DMS153 treated with DMSO at 0.1 percent for 48 hours (cell line): ENCODE data around the gene RASA3.

ENCODE experiments used
- DNase-seq: peaks from one replicate; lab custom pipeline; 2025; ENCODE audit not compliant: unreplicated experiment; lab: John Stamatoyannopoulos, UW

RASA3 gene

GRCh38 chr13:114070098-114070799 lies 62.2 kb downstream of the RASA3 start:
- no peak for DNase-seq

- DNase-seq = no peak
Measured at GRCh38 chr13:114069376-114070097, 62.9 kb downstream of the RASA3 start.

DNA sequence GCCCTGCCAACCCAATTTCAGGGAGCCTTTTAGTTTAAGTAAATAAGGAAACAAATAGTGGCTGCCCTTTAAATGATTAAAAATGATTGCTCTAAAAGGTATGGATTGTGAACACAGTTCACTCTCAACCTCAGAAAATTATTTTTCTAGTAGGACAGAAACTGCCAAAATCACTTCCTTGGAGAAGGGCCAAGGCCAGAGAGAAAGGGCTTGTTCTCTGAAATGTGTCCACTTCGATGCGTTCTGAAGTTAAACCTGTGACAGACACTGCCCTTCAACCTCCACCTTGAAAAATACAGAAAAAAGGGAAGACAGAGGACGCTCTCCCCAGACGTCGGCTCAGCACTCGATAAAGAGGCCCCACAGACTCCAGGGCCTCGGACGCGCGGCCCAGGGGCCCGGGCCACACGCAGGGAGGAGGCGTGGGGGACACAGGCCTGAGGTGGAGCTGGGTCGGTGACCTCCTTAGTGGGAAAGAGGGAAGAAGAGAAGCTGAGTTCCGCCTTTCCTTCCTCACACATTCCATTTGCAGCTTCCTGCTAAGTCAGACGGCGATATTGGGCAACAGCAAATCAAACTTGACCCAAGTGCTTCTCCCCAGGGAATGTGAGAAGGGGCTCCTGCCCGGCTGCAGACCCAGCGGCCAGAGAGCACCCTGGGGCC lies 63.6 kb downstream of the RASA3 start:
- no peak for DNase-seq

GRCh38 chr13:114067886-114068651 lies 64.4 kb downstream of the RASA3 start:
- no peak for DNase-seq

- no peak for DNase-seq
Measured at GRCh38 chr13:114067381-114067885, 65.0 kb downstream of the RASA3 start.

DNA sequence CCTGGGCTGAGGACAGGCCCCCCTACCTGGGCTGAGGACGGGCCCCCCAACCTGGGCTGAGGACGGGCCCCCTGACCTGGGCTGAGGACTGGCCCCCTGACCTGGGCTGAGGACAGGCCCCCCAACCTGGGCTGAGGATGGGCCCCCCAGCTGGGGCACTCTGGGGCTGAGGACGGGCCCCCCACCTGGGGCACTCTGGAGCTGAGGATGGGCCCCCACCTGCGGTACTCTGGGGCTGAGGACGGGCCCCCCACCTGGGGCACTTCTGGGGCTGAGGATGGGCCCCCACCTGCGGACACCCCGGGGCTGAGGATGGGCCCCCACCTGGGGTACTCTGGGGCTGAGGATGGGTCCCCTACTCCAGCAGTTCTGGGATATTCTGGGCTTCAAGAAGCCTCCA lies 65.5 kb downstream of the RASA3 start:
- DNase-seq = no peak

GRCh38 chr13:114065926-114066774 lies 66.3 kb downstream of the RASA3 start:
- no peak for DNase-seq

- DNase-seq = peak; percentile 45
Measured at GRCh38 chr13:114065141-114065925, 67.1 kb downstream of the RASA3 start.

DNA sequence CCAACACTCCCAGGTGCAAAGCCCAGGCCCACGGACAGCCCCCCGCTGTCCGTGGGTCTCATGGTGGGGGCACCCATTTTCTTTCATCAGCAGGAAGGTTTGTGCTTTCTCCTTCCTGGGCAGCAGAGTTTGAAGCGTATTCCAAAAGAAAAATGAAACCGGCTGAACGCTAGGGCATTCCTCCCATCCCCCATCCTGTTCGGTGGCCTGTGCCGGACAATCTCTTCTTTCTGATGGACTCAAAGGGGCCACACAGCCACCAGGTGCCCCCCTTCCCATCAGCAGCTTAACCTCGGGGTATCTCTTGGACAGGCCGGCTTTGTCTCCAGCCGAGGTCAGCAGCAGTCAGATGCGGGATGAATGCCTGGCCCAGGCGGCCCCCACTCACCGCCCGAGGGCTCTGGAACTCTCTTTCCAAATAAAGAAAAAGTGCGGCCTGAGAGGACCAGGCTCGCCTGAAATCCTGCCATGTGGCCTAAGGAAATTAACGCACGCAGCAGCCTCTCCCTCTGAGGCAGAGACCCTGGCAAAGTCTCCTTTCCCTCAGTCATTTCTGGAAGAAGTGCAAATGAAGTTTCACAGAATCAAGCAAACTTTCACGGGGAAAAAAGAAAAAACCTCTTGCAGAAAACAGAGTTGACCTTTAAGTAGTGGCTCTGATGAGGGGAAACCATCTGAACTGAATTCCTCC lies 67.8 kb downstream of the RASA3 start:
- DNase-seq = no peak

- no peak for DNase-seq
Measured at GRCh38 chr13:114063545-114064449, 68.6 kb downstream of the RASA3 start.

GRCh38 chr13:114062754-114063153 lies 69.7 kb downstream of the RASA3 start:
- DNase-seq = no peak

DNA sequence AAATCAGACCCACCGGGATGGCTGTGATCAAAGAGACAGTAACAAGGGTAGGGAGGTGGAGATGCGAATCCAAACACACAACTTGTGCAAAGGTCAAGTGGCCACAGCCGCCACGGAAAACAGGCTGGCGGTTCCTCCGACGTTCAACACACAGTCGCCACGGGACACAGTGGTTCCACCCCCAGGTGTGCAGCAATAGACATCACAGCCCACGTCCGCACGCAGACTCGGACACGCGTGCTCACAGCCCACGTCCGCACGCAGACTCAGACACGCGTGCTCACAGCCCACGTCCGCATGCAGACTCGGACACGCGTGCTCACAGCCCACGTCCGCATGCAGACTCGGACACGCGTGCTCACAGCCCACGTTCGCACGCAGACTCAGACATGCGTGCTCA lies 70.1 kb downstream of the RASA3 start:
- DNase-seq = no peak

DNA sequence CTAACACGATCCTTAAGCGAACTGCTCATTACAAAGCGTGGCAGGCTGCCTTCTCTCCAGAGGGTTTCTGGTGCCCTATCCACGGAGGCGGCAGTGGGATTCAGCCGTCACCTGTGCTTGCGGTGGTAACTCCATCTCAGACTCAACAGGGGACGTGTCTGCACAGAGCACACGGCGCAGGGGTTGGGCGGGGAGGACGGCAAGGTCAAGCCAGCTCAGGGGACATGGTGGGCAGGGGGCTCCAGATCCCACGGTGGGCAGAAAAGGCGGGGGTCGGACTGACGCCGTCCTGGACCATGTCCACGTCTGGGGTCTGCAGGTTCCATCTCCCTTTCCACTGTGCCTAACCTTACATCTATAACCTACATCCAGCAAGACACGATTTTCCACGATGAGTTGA lies 70.7 kb downstream of the RASA3 start:
- no peak for DNase-seq

GRCh38 chr13:114061047-114061446 lies 71.4 kb downstream of the RASA3 start:
- no peak for DNase-seq

- no peak for DNase-seq
Measured at GRCh38 chr13:114059946-114060860, 72.2 kb downstream of the RASA3 start.

GRCh38 chr13:114059428-114059827 lies 73.0 kb downstream of the RASA3 start:
- no peak for DNase-seq
